Activated CD8-positive, alpha-beta T cell treated with anti-CD3 and anti-CD28 coated beads for 36 hours (primary cell): ENCODE measurements around the gene SETX. TPM values are rescaled to one million over a fixed set of nuclear protein-coding genes. Genes with fewer than 3 reads are reported as not detected.
"Not testable (repeated sequence)": the region's sequence is repeated elsewhere in the genome, so short reads cannot be mapped to it uniquely, and the experiment has no call there.

Experiments used
- ATAC-seq: fragments of 200-7000 bp; cut with Tn5 transposase; one replicate; pipeline ENCODE4 v1.10.0; 2021; ENCODE audit warnings: mild to moderate bottlenecking, moderate library complexity
- CTCF ChIA-PET: fragments of 350-600 bp; sonication (Branson Sonifier 250); formaldehyde crosslinking; loops from one replicate; lab custom pipeline; 2021; ENCODE audit warnings: antibody characterized with exemption; lab: Charles Lee
- POLR2A ChIA-PET: fragments of 350-600 bp; sonication (Branson Sonifier 250); formaldehyde crosslinking; loops from one replicate; lab custom pipeline; 2021; ENCODE audit warnings: antibody characterized with exemption; lab: Charles Lee
- DNase-seq: peaks from one replicate; pipeline ENCODE4 v3.0.0-alpha.2; 2020
- H3K27ac Mint-ChIP-seq: one replicate; pipeline ENCODE4 v1.8.0; 2021; ENCODE audit warnings: mild to moderate bottlenecking, mixed read lengths
- H3K27me3 Mint-ChIP-seq: one replicate; pipeline ENCODE4 v1.8.0; 2021; ENCODE audit warnings: mixed read lengths
- H3K36me3 Mint-ChIP-seq: one replicate; pipeline ENCODE4 v1.8.0; 2021; ENCODE audit warnings: low read depth, mixed read lengths
- H3K4me1 Mint-ChIP-seq: one replicate; pipeline ENCODE4 v1.8.0; 2021; ENCODE audit warnings: low read depth, mixed read lengths
- H3K4me3 Mint-ChIP-seq: one replicate; pipeline ENCODE4 v1.8.0; 2021; ENCODE audit warnings: mild to moderate bottlenecking, moderate library complexity, mixed read lengths
- H3K9me3 Mint-ChIP-seq: one replicate; pipeline ENCODE4 v1.8.0; 2021; ENCODE audit warnings: mixed read lengths
- intact Hi-C: fragments of 100-400 bp; cut with micrococcal nuclease; formaldehyde crosslinking; loops from one replicate; pipeline ENCODE4 v1.10.0; 2022
- total RNA-seq, 2 experiments: library from RNA; stranded (reverse); gene quantifications; one replicate each; pipeline ENCODE4 v1.2.3, GENCODE V29; 2021
- TF ChIP-seq, protein P1 (sequence below): fragments of 200-600 bp; IDR thresholded peaks from one replicate; pipeline ENCODE4 v1.8.0; 2022; ENCODE audit warnings: antibody characterized with exemption, mild to moderate bottlenecking

The SETX gene
- total RNA-seq, 2 experiments from 2014 or later: 32.6 to 33.8 TPM

DNA sequence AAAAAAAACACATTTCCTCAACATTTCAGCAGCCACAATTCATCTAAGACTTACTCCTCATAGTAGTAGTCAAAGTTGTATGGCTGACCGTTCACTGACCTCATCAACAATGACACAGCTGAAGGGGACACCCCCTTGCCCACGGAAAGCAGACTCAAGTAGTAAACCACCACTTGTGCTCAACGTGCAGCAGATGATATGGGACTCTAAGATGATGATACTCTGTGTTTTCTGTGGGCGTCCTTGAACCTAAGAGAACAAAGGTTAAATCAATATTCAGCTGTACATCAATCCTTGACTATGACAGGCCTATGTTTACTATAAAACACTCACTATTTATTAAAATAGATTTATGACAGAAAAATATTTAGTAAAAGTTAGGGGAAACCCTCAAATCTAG, 71.6 kb downstream of the SETX start:
- ChIA-PET CTCF (interaction anchor here (2.2 kb wide), 1 partner anchor 14 kb away, joined by 9 read pairs; no protein-coding TSS in a partner anchor), POLR2A (no interaction called here)
- H3K4me3 Mint-ChIP-seq: no peak overlapping the region
- ATAC-seq (peak; percentile 83), DNase-seq (peak; percentile 58)
- peaks cover 48% of the 10 kb centered on the region for H3K36me3 Mint-ChIP-seq
- peak overlapping the region; percentile 60 for H3K27ac Mint-ChIP-seq
- H3K9me3 Mint-ChIP-seq: no peaks in the 10 kb centered on the region
- TF ChIP-seq, protein P1, sequence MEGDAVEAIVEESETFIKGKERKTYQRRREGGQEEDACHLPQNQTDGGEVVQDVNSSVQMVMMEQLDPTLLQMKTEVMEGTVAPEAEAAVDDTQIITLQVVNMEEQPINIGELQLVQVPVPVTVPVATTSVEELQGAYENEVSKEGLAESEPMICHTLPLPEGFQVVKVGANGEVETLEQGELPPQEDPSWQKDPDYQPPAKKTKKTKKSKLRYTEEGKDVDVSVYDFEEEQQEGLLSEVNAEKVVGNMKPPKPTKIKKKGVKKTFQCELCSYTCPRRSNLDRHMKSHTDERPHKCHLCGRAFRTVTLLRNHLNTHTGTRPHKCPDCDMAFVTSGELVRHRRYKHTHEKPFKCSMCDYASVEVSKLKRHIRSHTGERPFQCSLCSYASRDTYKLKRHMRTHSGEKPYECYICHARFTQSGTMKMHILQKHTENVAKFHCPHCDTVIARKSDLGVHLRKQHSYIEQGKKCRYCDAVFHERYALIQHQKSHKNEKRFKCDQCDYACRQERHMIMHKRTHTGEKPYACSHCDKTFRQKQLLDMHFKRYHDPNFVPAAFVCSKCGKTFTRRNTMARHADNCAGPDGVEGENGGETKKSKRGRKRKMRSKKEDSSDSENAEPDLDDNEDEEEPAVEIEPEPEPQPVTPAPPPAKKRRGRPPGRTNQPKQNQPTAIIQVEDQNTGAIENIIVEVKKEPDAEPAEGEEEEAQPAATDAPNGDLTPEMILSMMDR: no peak
- intact Hi-C loops: no loop called here
- H3K27me3 Mint-ChIP-seq: no peaks in the 10 kb centered on the region
- peaks cover 8% of the 10 kb centered on the region for H3K4me1 Mint-ChIP-seq

DNA sequence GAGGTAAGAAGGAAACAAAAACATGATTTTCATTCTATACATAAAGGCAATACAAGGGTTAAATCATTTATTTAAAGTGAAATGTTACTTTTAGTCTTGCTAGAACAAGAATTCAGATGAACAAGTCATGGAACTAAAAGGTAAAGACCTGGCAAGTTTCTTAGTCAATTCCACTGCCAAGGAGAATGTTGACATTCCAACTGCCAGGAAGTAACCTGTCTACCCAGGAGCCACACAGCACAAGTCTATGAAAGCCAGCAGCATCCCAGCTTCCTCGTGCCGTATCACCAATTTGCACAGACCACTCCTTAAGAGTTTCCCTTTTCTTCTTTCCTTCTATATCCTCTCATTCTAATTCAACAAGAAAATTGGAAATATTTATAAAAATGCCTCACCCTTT, 79.9 kb downstream of the SETX start:
- Mint-ChIP-seq H3K4me3 (no peak overlapping the region), H3K36me3 (peaks cover 67% of the 10 kb centered on the region), H3K27me3 (no peaks in the 10 kb centered on the region), H3K27ac (peak overlapping the region; percentile 14), H3K9me3 (no peaks in the 10 kb centered on the region), H3K4me1 (no peaks in the 10 kb centered on the region)
- DNase-seq: no peak
- intact Hi-C loops: no loop called here
- ChIA-PET CTCF (interaction anchor here (1.4 kb wide), 1 partner anchor 22 kb away, joined by 4 read pairs; no protein-coding TSS in a partner anchor), POLR2A (interaction anchor here (0.8 kb wide), 1 partner anchor 302 kb away, joined by 3 read pairs; no protein-coding TSS in a partner anchor)
- TF ChIP-seq, protein P1: no peak
- no peak for ATAC-seq

DNA sequence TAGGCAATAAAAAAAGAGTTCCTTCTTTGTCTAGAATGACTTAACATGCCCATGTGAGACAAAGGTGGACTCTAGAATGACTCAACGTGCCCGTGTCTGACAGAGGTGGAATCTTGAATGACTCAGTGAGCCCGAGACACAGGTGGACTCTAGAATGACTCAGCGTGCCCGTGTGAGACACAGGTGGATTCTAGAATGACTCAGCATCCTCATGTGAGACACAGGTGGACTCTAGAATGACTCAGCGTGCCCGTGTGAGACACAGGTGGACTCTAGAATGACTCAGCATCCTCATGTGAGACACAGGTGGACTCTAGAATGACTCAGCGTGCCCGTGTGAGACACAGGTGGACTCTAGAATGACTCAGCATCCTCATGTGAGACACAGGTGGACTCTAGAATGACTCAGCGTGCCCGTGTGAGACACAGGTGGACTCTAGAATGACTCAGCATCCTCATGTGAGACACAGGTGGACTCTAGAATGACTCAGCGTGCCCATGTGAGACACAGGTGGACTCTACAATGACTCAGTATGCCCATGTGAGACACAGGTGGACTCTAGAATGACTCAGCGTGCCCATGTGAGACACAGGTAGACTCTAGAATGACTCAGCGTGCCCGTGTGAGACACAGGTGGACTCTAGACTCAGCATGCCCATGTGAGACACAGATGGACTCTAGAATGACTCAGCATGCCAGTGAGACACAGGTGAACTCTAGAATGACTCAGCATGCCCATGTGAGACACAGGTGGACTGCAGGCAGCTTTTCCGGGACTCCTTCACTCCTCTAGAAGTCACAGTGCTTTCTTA, 84.9 kb downstream of the SETX start:
- intact Hi-C loops, ATAC-seq, H3K27me3 Mint-ChIP-seq, H3K9me3 Mint-ChIP-seq, H3K4me3 Mint-ChIP-seq: not testable (repeated sequence)
- ChIA-PET POLR2A (interaction anchor here (1.2 kb wide), 1 partner anchor 31 kb away, joined by 3 read pairs; no protein-coding TSS in a partner anchor), CTCF (interaction anchor here (0.8 to 2.6 kb wide), 21 partner anchors 10 to 510 kb away, joined by 3 to 26 read pairs (median 7); no protein-coding TSS in a partner anchor)
- DNase-seq: peak; percentile 64
- Mint-ChIP-seq H3K36me3 (peaks cover 61% of the 10 kb centered on the region), H3K27ac (peak overlapping the region; percentile 68), H3K4me1 (peaks cover 12% of the 10 kb centered on the region)

DNA sequence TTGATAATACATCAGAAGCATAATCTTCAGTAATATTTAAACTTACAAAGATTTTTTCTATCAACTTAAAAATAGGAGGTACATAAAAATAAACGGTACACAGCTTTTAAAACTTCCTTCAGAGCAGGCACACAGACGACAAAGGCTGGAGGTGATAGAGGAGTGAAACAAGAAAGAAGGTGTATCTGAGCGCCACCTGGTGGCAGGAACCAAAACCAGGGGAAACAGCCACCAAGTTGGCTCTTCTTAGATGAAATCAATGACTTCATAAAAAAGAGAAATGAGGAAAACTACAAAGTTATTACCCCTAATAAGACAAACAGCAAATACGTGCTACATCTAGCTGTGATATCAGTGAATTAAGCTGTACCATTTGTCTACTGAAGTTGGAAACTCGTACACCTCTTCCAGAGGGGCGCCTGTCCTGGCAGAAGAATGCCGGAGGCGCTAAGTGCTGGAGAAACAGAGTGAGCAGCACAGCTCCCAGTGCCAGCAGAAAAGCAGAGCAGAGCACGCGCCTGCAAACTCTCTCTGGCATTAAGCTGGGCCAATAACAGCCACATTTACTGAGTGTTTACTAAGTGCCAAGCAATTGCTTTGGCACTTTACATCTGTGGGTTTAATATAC, 85.9 kb downstream of the SETX start:
- Mint-ChIP-seq H3K4me1 (peaks cover 12% of the 10 kb centered on the region), H3K36me3 (peaks cover 58% of the 10 kb centered on the region), H3K9me3 (no peaks in the 10 kb centered on the region), H3K27me3 (no peaks in the 10 kb centered on the region), H3K27ac (peak overlapping the region; percentile 63), H3K4me3 (no peak overlapping the region)
- TF ChIP-seq, protein P1: peak; percentile 96
- ATAC-seq (peak; percentile 84), DNase-seq (peak; percentile 89)
- intact Hi-C loops: no loop called here
- POLR2A ChIA-PET: interaction anchor here (1.2 to 1.3 kb wide), 2 partner anchors 32 to 81 kb away, joined by 3 read pairs; no protein-coding TSS in a partner anchor
- CTCF ChIA-PET: interaction anchor here (0.6 to 2.6 kb wide), 37 partner anchors 9 to 667 kb away, joined by 3 to 26 read pairs (median 4); no protein-coding TSS in a partner anchor

DNA sequence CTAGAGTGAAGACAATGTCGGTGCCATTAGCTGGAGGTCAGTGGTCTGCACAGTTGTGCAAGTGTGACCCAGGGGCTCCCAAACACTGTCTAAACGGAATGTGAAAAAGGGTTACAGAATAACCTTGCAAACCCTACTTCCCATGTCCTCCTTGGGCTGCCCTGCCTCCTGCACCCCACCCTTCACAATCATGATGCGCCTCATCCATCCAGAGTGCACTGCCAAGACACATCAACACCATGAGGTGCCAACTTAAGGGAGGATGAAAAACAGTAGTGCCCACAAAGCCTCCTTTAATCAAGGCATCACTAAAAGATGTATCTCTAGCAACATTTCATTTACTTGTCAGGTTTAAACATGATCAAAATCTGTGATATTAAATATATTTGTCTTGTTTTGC, 87.1 kb downstream of the SETX start:
- no peak overlapping the region for H3K4me3 Mint-ChIP-seq
- intact Hi-C loops: no loop called here
- H3K9me3 Mint-ChIP-seq: no peaks in the 10 kb centered on the region
- DNase-seq (no peak), ATAC-seq (no peak)
- ChIA-PET CTCF (interaction anchor here (1.0 to 2.6 kb wide), 12 partner anchors 8 to 509 kb away, joined by 3 to 26 read pairs (median 6); no protein-coding TSS in a partner anchor), POLR2A (no interaction called here)
- peaks cover 13% of the 10 kb centered on the region for H3K4me1 Mint-ChIP-seq
- no peaks in the 10 kb centered on the region for H3K27me3 Mint-ChIP-seq
- peaks cover 56% of the 10 kb centered on the region for H3K36me3 Mint-ChIP-seq
- TF ChIP-seq, protein P1: no peak
- H3K27ac Mint-ChIP-seq: no peak overlapping the region
